Stimulated activated CD8-positive, alpha-beta memory T cell treated with anti-CD3 and anti-CD28 coated beads, Interleukin-15, amount 100 ng/mL, for 4 hours (primary cell): ENCODE data around the gene CASP8.
"Not testable (repeated sequence)": the region's sequence is repeated elsewhere in the genome, so short reads cannot be mapped to it uniquely, and the experiment has no call there.

Experiments used
- DNase-seq, 2 donors: peaks; one replicate each; pipeline ENCODE4 v3.0.0-alpha.2; 2020; ENCODE audit warnings: low read depth in 2 of 2

CASP8 gene

GRCh38 chr2:201260302-201260800 is at the start of gene CASP8:
Gene CASP8, plus strand, starts transcription at chr2:201260536. Its CDS starts 5,951 bp downstream, at chr2:201266487.
- DNase-seq: peak in 1 of 2 donors; percentile 43

- DNase-seq: no peak
Measured at GRCh38 chr2:201215963-201216362, 44.4 kb upstream of the CASP8 start.

DNA sequence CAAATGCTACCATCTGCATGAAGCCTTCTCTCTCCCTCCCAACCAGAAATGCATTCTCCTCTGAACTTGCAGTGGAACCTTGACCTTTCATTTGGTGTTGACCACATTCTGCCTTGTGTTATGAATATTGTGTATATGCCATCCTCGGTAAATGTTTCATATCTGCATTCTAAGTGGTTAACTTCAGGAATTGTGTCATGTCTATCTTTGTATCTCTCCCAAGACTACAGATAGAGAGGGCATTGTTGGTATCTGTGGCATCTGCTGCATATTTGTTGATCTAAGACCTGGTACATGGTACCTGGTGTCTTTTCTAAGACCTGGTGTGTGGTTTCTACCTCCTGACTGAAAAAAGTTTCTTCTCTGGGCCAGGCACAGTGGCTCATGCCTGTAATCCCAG is 43.4 kb upstream of the CASP8 start:
- DNase-seq: no peak

- DNase-seq: no peak
Measured at GRCh38 chr2:201218780-201219179, 41.6 kb upstream of the CASP8 start.

GRCh38 chr2:201219328-201220096 is 40.8 kb upstream of the CASP8 start:
- no peak for DNase-seq

DNA sequence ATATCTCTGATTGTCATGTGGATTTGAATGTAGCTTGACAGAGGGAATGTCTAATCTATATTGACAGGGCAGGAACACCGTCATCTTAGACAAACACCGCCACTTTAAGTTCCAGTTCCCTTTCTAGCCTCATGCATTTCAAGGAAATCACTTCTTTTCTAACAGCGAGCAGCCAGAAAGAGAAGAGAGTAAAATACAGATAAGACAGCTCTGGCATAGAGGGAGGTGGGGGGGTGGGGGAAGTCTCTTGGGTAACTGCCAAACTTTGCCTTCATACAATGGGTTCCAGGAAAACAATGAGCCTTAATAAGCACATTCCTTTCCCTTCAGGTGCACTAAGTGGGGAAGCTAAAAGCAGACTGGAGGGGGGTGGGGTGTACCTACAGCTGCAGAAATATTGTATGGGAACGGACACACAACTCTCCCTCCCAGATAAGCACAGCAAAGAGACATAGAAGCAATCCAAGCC is 40.2 kb upstream of the CASP8 start:
- DNase-seq: no peak

DNA sequence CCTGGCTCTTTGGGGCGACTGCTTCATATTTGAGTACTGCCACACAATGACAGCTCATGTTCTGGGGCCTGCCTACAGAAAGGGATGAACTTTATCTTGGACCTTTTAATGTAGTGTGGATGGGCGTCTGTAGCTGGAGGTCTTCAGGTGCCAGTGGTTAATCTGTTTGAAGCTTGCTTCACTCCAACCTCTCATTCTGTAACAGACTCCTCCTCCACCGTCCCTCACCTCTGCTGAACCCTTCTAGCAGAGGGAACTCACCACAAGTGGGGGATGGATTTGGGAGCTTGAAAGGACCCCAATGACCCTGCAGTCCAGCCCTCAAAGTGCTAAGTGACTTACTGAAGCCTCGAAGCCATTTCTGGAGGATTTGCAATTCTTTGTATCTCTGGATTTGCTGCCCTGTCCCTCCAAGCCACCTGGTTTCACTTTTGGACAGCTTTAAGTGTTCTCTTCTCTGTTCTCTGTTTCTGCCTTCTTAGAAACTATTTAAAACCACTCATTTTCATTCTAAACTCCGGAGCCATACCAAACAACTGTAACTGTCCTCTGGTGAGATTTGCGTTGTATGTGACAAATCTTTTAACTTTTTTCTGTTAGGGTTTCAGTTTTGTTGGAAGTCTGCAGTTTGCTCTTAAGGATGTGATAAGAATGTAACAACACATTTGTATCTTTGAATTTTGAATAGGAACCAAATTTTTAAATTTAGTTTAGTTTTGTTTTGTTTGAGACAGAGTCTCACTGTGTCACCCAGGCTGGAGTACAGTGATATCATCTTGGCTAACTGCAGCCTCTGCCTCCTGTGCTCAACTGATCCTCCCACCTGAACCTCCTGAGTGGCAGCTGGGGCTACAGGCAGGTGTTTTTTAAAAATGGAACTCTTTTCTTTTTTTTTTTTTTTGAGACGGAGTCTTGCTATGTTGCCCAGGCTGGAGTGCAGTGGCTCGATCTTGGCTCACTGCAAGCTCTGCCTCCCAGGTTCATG is 37.0 kb upstream of the CASP8 start:
- no peak for DNase-seq

DNA sequence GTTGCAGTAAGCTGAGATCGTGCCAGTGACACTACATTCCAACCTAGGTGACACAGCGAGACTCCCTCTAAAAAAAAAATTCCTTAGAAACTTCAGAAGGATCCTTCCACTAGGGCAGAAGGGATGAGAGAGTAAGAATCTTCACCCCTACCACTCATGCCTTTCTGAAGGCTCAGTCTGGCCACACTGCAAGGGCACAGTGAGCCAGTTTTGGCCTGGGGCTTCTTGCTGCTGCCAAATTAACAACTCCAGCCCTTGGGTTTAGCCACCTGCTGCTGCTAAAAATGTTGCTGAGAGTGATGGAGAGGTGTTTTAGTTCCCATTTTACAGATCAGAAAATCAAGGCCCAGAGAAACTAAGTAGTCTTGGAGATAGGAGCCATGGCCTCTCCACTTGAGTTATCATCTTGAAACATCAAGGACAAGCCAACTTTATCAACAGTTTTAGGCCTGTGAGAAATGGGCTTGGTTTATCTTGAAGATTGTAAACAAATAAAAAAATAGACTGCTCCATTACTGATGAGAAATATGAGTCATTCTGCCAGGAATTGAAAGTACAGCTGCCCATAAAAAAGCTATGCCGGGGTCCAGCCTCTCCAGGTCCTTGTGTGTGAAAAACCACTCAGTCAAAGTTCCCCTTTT is 31.9 kb upstream of the CASP8 start:
- DNase-seq: no peak

GRCh38 chr2:201228912-201229290 is 31.4 kb upstream of the CASP8 start:
- DNase-seq: no peak

DNA sequence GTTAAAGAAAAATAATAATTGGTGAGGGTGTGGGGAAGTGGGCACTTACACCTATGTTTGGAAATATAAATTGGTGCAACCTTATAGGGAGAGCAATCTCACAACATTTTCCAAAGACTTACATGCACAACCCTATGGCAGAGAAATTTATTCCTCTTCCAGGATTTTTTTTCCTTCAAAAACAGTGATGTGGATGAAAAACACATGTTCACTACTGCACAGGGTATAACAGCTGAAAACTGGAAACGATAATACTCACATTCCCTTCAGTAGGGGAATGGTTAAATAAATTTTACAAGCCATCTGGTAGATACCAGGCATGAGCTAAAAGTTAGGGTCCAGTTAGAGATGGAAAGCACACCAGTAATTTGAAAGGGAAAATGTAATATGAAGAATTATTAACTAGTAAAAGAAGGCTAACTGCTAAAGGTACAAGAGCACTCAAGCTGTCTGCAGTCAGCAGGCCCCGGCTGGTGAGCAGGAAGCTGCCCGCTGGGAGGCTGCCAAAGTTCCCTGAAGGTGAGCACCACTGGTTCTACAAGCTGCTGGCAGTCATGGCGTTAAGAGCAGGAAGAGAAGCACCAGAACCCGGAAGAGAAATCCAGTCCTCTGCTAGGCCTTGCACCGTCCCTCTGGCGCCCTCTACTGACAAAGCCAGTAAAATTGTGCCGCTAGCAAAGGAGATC is 28.4 kb upstream of the CASP8 start:
- peak; percentile 61 to 82 for DNase-seq

DNA sequence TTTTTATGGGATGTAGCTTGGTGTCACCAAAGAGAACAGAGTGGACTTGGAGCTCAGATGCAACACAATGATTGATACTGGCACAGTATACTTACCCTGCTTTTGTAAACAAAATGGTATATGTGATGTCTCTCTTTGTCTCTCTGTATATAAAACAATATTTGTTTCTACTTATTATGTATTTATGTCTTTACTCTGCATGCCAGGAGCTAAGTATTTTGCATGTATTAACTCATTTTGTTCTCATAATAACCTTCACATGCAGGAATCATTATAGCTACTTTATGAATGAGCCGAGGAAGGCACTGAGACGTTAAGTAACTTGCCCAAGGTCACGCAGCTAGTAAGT is 27.9 kb upstream of the CASP8 start:
- no peak for DNase-seq

GRCh38 chr2:201233192-201233811 is 27.0 kb upstream of the CASP8 start:
- peak; percentile 62 to 78 for DNase-seq

DNA sequence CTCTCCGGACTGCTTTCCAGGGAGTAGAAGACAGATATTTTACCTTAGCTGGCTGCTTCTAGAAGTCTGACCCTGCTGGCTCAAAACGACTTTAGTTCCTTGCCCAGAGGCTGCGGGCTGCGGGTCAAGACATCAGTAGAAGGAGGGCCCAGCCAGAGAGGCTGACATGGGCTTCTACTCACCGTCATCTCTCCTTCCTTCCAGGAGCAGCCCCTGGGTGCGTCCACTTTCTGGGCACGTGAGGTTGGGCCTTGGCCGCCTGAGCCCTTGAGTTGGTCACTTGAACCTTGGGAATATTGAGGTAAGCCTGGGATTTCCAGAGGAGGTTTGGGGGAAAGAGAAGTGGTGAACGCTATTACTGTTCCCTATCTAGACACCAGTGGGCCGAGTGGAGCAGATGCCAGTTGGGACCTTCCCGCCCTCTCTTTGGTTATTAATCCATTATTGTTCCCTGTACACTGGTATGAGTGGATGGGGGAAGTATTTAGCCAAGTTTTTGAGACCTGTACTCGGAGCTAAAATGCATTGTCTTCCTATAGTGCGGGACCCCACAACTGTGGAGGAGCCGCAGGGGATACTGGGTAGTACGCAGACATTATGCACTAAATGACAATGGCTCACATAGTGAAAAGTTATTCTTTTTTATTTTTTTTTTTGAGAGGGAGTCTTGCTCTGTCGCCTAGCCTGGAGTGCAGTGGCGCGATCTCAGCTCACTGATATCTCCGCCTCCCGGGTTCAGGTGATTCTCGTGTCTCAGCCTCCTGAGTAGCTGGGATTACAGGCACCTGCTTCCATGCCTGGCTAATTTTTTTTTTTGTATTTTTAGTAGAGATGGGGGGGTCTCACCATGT is 26.3 kb upstream of the CASP8 start:
- DNase-seq: no peak

GRCh38 chr2:201234663-201235135 is 25.6 kb upstream of the CASP8 start:
- DNase-seq: no peak

- no peak for DNase-seq
Measured at GRCh38 chr2:201235860-201236811, 24.2 kb upstream of the CASP8 start.

DNA sequence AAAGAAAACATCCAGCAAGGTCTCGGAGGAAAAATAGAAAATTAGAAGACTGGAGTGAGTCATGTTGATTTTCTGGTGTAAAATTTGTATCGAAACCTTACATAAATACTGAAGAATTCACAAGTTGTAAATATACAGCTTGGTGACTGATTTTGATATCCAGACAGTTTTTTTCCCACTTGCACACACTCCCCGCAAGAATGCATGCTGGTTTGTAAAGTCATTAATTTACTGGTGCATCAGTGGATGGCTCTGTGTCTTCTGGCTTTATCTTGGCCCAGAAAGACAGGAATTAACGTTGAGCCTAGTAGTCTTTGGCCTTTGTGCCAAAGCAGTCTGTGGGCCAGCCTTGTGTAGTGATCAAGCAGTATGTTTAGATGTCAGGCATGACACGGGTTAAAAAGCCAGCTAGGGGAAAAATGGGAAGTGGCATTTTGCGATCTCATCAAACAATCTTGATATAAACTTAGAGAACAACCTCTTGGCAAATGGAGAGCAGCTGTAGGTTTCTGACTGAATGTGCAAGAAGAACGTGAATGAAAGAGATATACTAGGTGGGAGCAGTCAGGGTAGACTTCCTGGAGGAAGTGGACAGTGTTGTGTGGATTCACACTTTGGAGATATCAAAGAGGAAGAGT is 22.7 kb upstream of the CASP8 start:
- no peak for DNase-seq

DNA sequence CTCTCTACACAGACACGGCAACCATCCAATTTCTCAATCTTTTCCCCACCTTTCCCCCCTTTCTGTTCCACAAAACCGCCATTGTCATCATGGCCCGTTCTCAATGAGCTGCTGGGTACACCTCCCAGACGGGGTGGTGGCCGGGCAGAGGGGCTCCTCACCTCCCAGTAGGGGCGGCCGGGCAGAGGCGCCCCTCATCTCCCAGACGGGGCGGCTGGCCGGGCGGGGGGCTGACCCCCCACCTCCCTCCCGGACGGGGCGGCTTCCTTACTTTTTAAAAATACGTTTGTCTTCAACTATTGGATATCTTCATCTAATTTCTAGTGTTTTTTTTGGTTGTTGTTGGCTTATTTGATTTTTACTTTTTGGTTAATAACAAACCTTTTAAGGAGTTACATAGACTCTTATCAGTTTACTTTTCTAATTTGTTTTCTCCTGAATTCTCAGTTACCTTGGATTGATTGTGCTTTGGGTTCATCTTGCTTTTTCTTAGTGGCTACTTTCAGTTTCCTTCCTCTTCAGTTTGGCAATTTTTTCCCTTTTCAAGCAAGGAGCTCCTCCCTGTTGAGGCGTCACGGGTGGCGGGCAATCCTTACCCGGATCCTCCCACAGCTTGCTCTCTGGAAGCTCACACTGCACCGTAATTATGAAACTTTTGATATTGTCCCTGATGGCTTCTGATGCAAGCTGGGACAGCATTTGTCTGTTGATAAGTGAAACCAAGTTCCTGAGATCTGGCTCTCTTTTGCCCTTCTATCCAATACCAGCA is 21.0 kb upstream of the CASP8 start:
- not testable (repeated sequence) for DNase-seq
